Activated naive CD8-positive, alpha-beta T cell treated with anti-CD3 and anti-CD28 coated beads, Interleukin-2, amount 50 U/mL, for 24 hours (primary cell): ENCODE measurements around the gene CCDC146.

Experiments
- ATAC-seq: fragments of 150-1000 bp; cut with Tn5 transposase; one replicate; pipeline ENCODE4 v1.10.0; 2021
- DNase-seq: peaks from one replicate; pipeline ENCODE4 v3.0.0; 2021
- H3K27ac Mint-ChIP-seq: one replicate; pipeline ENCODE4 v1.8.0; 2021; ENCODE audit warnings: mild to moderate bottlenecking, mixed read lengths
- H3K27me3 Mint-ChIP-seq: one replicate; pipeline ENCODE4 v1.8.0; 2021; ENCODE audit warnings: mixed read lengths
- H3K36me3 Mint-ChIP-seq: one replicate; pipeline ENCODE4 v1.8.0; 2021; ENCODE audit warnings: low read depth, mixed read lengths
- H3K4me1 Mint-ChIP-seq: one replicate; pipeline ENCODE4 v1.8.0; 2021; ENCODE audit warnings: mixed read lengths
- H3K4me3 Mint-ChIP-seq: one replicate; pipeline ENCODE4 v1.8.0; 2021; ENCODE audit warnings: mild to moderate bottlenecking, moderate library complexity, mixed read lengths
- H3K9me3 Mint-ChIP-seq: one replicate; pipeline ENCODE4 v1.8.0; 2021; ENCODE audit warnings: mixed read lengths

CCDC146 gene

DNA sequence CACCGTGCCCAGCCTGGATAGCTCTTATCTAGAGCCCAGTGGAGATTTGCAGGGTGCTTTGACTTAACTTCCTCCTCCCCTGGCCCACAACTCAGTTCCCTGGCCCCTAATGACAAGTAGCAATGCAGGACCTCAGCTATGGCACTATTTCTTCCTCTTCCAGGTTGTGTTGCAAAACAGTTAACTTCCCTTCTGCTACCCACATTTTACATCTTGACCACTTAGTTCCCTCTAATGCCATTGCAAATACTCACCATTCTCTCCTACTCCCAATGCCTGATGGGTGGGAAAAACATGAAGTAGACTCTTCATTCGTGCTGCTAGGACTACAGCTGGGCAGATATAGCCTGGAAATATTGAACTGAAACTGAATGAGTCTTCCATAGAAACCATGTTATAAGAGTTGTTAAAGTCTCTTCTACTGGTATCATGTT lies 116.3 kb downstream of the CCDC146 start:
- Mint-ChIP-seq H3K4me1 (peaks cover 11% of the 10 kb centered on the region), H3K9me3 (no peaks in the 10 kb centered on the region), H3K27me3 (no peaks in the 10 kb centered on the region), H3K4me3 (no peak overlapping the region), H3K36me3 (no peaks in the 10 kb centered on the region), H3K27ac (no peak overlapping the region)
- no peak for ATAC-seq
- DNase-seq, result no peak

DNA sequence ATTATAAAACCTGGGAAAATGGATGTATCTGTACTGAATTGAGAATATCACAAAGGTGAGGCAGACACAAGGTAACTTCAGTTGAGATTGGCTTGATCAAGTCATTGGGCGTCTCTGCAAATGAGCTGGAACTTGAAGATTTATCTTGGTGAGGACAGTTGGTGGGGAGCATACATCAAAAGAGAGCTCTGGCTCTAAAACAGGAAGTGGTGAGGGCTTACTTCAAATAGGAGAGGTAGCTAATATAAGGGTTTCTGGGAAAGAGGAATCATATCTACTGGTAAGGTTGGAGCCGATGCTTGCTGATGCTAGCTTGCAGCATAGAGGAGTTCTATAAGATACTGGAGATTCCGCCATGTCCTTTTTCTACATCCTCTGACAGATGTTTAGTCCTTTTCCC lies 117.1 kb downstream of the CCDC146 start:
- no peak overlapping the region for H3K4me3 Mint-ChIP-seq
- peaks cover 11% of the 10 kb centered on the region for H3K4me1 Mint-ChIP-seq
- no peaks in the 10 kb centered on the region for H3K9me3 Mint-ChIP-seq
- ATAC-seq, result no peak
- no peaks in the 10 kb centered on the region for H3K27me3 Mint-ChIP-seq
- no peaks in the 10 kb centered on the region for H3K36me3 Mint-ChIP-seq
- no peak overlapping the region for H3K27ac Mint-ChIP-seq
- no peak for DNase-seq

DNA sequence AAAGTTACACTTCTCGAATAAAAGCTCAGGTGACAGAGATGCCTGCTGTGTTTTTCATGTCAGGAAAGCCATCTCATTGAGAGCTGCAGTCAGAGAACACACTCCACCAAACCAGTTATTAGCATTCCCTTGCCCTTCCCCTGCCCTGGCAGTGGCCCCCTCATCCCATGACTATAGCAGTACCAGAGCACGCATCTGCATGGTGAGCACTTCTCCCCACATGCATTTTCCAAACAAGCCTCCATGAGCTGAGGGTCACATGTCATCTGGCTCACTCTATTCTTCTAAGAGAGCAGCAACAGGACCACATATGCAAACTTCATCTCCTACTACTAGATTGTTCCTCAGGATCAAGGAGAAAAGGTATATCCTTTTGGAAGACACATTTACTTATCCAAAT lies 119.7 kb downstream of the CCDC146 start:
- ATAC-seq (no peak), DNase-seq (no peak)
- no peak overlapping the region for H3K4me3 Mint-ChIP-seq
- no peaks in the 10 kb centered on the region for H3K9me3 Mint-ChIP-seq
- no peaks in the 10 kb centered on the region for H3K27me3 Mint-ChIP-seq
- no peak overlapping the region for H3K27ac Mint-ChIP-seq
- H3K4me1 Mint-ChIP-seq, result peaks cover 20% of the 10 kb centered on the region
- no peaks in the 10 kb centered on the region for H3K36me3 Mint-ChIP-seq

GRCh38 chr7:77242554-77242953 lies 120.1 kb downstream of the CCDC146 start:
- Mint-ChIP-seq H3K27ac (no peak overlapping the region), H3K36me3 (no peaks in the 10 kb centered on the region), H3K9me3 (no peaks in the 10 kb centered on the region), H3K27me3 (no peaks in the 10 kb centered on the region), H3K4me3 (no peak overlapping the region), H3K4me1 (peaks cover 20% of the 10 kb centered on the region)
- no peak for ATAC-seq
- DNase-seq, result no peak

GRCh38 chr7:77244222-77244934 lies 122.0 kb downstream of the CCDC146 start:
- Mint-ChIP-seq H3K27me3 (no peaks in the 10 kb centered on the region), H3K4me3 (no peak overlapping the region), H3K36me3 (no peaks in the 10 kb centered on the region), H3K27ac (no peak overlapping the region), H3K4me1 (peaks cover 12% of the 10 kb centered on the region), H3K9me3 (no peaks in the 10 kb centered on the region)
- no peak for ATAC-seq
- DNase-seq, result no peak

- ATAC-seq (no peak), DNase-seq (no peak)
- Mint-ChIP-seq H3K4me3 (no peak overlapping the region), H3K4me1 (peaks cover 9% of the 10 kb centered on the region), H3K27me3 (no peaks in the 10 kb centered on the region), H3K27ac (no peak overlapping the region), H3K36me3 (no peaks in the 10 kb centered on the region), H3K9me3 (no peaks in the 10 kb centered on the region)
Measured at GRCh38 chr7:77245015-77245755, 122.8 kb downstream of the CCDC146 start.

DNA sequence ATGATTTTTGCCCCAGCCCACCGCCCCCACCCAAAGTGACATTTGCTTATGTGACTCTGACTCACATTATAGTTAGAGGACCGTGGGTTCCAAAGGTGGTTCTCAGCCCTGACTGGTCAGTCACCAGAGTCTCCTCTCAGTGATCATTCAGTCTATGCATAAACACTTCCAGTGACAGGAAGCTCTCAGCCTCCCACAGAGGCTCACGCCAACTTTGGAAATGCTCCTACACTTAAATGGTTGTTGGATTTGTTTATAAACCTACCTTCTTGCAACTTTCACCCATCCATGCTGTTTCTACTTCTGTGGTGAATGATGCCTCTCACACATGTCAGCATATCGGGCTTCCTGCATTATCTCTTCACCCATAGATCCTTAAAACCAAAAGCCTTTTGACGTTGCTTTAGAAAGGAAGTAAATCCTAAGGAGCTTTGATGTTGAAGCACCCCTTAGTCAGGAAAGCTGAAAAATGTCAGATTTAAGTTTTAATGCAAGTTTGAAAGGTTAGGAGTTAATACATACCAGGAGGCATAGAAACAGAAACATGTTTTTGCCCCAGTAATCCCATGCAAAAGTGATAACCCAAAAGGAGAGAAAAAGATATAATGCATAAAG lies 123.7 kb downstream of the CCDC146 start:
- Mint-ChIP-seq H3K9me3 (no peaks in the 10 kb centered on the region), H3K27me3 (no peaks in the 10 kb centered on the region), H3K4me1 (peaks cover 9% of the 10 kb centered on the region), H3K4me3 (no peak overlapping the region), H3K36me3 (no peaks in the 10 kb centered on the region), H3K27ac (no peak overlapping the region)
- ATAC-seq (peak; percentile 65), DNase-seq (no peak)

- peak; percentile 93 for DNase-seq
- H3K27ac Mint-ChIP-seq, result no peak overlapping the region
- no peaks in the 10 kb centered on the region for H3K27me3 Mint-ChIP-seq
- ATAC-seq, result peak; percentile 90
- H3K36me3 Mint-ChIP-seq, result no peaks in the 10 kb centered on the region
- H3K4me3 Mint-ChIP-seq, result no peak overlapping the region
- H3K4me1 Mint-ChIP-seq, result peaks cover 9% of the 10 kb centered on the region
- H3K9me3 Mint-ChIP-seq, result no peaks in the 10 kb centered on the region
Measured at GRCh38 chr7:77247206-77247850, 124.9 kb downstream of the CCDC146 start.

DNA sequence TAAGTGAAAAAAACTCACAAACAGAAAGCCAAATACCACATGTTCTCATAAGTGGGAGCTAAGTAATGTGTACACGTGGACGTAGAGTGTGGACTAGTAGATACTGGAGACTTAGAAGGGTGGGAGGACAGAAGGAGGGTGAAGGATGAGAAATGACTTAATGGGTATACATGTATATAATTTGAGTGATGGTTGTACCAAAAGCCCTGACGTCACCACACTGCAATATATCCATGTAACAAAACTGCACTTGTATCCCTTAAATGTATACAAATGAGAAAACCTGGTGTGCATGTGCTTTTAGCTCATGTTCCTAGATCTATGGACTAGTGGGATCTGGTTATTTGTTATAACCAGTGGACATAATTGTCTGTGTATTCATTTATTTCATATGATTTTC lies 125.7 kb downstream of the CCDC146 start:
- no peaks in the 10 kb centered on the region for H3K9me3 Mint-ChIP-seq
- ATAC-seq, result no peak

GRCh38 chr7:77252506-77252905 lies 130.1 kb downstream of the CCDC146 start:
- Mint-ChIP-seq H3K27me3 (no peaks in the 10 kb centered on the region), H3K4me3 (no peak overlapping the region), H3K36me3 (no peaks in the 10 kb centered on the region), H3K9me3 (no peaks in the 10 kb centered on the region), H3K27ac (no peak overlapping the region), H3K4me1 (no peaks in the 10 kb centered on the region)
- DNase-seq (no peak), ATAC-seq (no peak)

More for the DNA sequence above, 125.7 kb downstream of the CCDC146 start:
- peaks cover 9% of the 10 kb centered on the region for H3K4me1 Mint-ChIP-seq
- DNase-seq, result no peak
- H3K27ac Mint-ChIP-seq, result no peak overlapping the region
- H3K36me3 Mint-ChIP-seq, result no peaks in the 10 kb centered on the region
- no peaks in the 10 kb centered on the region for H3K27me3 Mint-ChIP-seq
- H3K4me3 Mint-ChIP-seq, result no peak overlapping the region

DNA sequence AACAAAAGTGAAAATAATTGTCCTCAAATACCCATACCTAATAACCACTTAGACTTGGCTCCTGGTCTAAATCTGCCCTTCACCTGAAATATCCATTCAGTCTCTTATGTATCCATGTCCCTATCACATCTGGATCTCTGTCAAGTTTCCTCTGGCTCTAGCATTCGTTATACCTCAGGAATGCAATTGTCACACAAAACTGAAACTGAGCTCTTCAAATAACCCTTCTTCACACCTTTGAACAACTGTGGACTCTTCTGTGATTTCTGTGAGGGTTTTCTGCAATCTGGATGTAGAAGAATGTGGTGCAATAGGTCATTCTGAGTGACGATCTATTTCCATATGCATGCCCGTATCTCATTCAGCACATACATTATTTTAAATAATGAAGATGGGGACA lies 130.7 kb downstream of the CCDC146 start:
- ATAC-seq, result no peak
- no peak overlapping the region for H3K4me3 Mint-ChIP-seq
- no peaks in the 10 kb centered on the region for H3K36me3 Mint-ChIP-seq
- no peak overlapping the region for H3K27ac Mint-ChIP-seq
- DNase-seq, result no peak
- H3K27me3 Mint-ChIP-seq, result no peaks in the 10 kb centered on the region
- H3K4me1 Mint-ChIP-seq, result no peaks in the 10 kb centered on the region
- no peaks in the 10 kb centered on the region for H3K9me3 Mint-ChIP-seq

GRCh38 chr7:77254429-77254828 lies 132.0 kb downstream of the CCDC146 start:
- Mint-ChIP-seq H3K9me3 (no peaks in the 10 kb centered on the region), H3K27ac (no peak overlapping the region), H3K4me3 (no peak overlapping the region), H3K36me3 (no peaks in the 10 kb centered on the region), H3K27me3 (no peaks in the 10 kb centered on the region), H3K4me1 (no peaks in the 10 kb centered on the region)
- DNase-seq (no peak), ATAC-seq (no peak)

DNA sequence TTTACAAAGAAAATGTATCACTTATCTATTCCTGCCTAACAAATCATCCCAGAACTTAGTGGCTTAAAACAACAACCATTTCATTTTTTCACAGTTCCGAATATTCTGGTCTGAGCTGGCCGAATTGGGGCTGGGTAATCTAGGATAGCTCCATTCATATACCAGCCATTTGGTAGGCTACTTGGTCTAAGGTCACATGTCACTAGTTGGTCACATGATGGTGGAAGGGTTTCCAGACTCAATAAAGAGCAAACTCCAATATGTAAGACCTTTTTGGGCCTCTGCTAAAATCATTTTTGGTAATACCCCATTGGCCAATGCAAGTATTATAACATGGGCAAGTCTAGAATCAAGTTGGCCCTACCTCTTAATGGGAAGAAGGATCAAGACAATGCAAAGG lies 132.5 kb downstream of the CCDC146 start:
- H3K9me3 Mint-ChIP-seq, result no peaks in the 10 kb centered on the region
- no peaks in the 10 kb centered on the region for H3K27me3 Mint-ChIP-seq
- H3K27ac Mint-ChIP-seq, result no peak overlapping the region
- no peaks in the 10 kb centered on the region for H3K36me3 Mint-ChIP-seq
- DNase-seq, result no peak
- no peak for ATAC-seq
- H3K4me3 Mint-ChIP-seq, result no peak overlapping the region
- no peaks in the 10 kb centered on the region for H3K4me1 Mint-ChIP-seq

GRCh38 chr7:77258014-77258413 lies 135.6 kb downstream of the CCDC146 start:
- Mint-ChIP-seq H3K27ac (no peak overlapping the region), H3K4me1 (no peaks in the 10 kb centered on the region)
- ATAC-seq, result no peak

DNA sequence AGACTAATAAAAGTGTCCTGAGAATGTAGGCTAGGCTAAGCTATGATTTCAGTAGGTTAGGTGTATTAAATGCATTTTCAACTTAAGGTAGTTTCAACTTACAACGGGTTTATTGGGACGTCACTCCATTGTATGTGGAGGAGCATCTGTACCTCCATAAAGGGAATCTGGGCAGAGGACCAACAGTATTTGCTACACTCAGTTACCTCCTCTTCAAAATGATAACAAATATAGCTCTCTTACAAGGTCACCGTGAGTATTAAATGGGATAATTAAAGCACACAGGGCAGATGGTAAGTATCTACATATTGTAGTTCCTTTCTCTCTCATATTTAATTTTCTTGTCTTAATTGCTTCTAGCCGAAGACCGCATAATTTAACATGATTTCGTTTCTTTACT lies 136.2 kb downstream of the CCDC146 start:
- no peak overlapping the region for H3K27ac Mint-ChIP-seq
- H3K9me3 Mint-ChIP-seq, result no peaks in the 10 kb centered on the region
- H3K4me1 Mint-ChIP-seq, result no peaks in the 10 kb centered on the region
- H3K27me3 Mint-ChIP-seq, result no peaks in the 10 kb centered on the region
- no peak overlapping the region for H3K4me3 Mint-ChIP-seq
- no peaks in the 10 kb centered on the region for H3K36me3 Mint-ChIP-seq
- no peak for ATAC-seq
- DNase-seq, result no peak

More at GRCh38 chr7:77258014-77258413, 135.6 kb downstream of the CCDC146 start:
- no peaks in the 10 kb centered on the region for H3K9me3 Mint-ChIP-seq
- no peaks in the 10 kb centered on the region for H3K27me3 Mint-ChIP-seq
- H3K36me3 Mint-ChIP-seq, result no peaks in the 10 kb centered on the region
- no peak overlapping the region for H3K4me3 Mint-ChIP-seq
- no peak for DNase-seq
